Stimulated activated CD8-positive, alpha-beta memory T cell treated with anti-CD3 and anti-CD28 coated beads, Interleukin-12 subunit alpha, Interleukin-12 subunit beta, amount 100 ng/mL, for 24 hours (primary cell): ENCODE data around the gene HDAC4.

ENCODE experiments used
- DNase-seq: peaks from one replicate; pipeline ENCODE4 v3.0.0-alpha.2; 2020; ENCODE audit errors: extremely low read depth

Gene HDAC4

GRCh38 chr2:239222706-239223309 is 178.0 kb downstream of the HDAC4 start:
- no peak for DNase-seq

DNA sequence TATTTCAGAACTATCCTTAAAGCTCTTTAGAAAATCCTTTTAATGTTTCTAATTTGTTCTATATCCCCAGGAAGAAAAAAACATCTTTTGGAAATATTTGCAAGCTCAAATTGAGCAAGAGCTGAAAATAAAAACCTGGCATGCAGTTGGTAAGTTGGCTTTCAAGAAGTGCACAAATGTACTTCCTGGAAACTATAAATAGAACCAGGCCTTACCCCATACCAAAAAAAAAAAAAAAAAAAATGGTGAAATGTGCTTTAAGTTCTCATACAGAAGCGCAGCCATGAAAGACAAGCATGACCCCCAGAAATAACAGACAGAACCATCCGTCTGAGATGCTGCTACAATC is 178.5 kb downstream of the HDAC4 start:
- no peak for DNase-seq

GRCh38 chr2:239220981-239221396 is 179.8 kb downstream of the HDAC4 start:
- DNase-seq: no peak

GRCh38 chr2:239220341-239220740 is 180.5 kb downstream of the HDAC4 start:
- no peak for DNase-seq

- no peak for DNase-seq
These were observed 184.1 kb downstream of the HDAC4 start for GRCh38 chr2:239216614-239217273.

GRCh38 chr2:239215988-239216613 is 184.7 kb downstream of the HDAC4 start:
- DNase-seq: no peak

DNA sequence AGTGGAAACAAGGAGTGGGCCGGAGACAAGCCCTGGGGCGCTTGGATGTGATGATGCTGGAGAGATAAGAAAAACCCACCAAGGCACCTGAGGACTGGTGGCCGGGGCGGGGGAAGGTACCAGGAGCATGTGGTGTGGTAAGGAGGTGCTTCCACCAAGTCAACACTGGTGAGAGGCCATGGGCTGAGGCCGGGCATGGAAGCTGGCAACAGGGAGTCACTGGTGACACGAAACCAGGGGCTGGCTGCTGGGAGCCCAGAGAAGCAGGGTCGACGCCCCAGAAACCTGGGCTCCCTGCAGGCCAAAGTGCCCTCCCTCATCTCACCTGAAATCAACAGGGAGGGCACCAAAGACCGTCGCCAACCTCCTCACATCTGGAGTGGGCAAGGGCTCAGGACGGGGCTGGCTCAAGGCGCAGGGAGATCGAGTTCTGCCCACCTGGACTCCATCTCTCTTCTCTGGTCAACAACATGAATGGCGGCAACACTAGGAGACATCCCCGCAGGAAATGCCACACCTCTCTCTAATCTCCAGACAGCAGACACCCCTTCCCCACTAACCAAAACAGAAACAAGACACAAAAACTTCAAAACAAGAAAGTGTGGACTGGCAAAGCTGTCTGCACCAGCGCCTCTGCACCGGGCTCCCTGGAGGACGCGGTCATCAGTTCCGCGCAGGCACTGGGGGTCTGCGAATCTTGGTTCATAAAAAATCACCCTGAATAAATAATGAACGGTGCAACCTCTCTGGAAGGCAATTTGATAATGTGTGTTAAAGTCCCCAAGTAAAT is 185.5 kb downstream of the HDAC4 start:
- no peak for DNase-seq

DNA sequence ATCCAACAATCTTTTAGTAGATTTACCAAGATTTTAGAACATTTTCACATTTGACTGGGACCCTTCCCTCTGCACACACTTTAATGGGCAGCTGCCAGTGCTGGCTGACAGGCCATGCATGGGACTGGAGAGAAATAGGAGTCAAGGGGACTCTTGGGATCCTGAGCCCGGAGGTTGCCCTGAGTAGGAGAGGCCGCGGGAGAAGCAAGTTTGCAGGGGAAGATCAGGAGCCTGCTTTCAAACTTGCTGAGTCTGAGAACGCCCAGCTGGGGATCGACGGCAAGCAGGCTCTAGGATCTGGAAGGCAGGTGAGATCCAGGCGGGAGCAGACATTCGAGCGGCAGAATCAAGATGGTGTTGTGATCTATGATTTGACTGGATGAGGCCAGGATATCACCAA is 186.1 kb downstream of the HDAC4 start:
- no peak for DNase-seq

DNA sequence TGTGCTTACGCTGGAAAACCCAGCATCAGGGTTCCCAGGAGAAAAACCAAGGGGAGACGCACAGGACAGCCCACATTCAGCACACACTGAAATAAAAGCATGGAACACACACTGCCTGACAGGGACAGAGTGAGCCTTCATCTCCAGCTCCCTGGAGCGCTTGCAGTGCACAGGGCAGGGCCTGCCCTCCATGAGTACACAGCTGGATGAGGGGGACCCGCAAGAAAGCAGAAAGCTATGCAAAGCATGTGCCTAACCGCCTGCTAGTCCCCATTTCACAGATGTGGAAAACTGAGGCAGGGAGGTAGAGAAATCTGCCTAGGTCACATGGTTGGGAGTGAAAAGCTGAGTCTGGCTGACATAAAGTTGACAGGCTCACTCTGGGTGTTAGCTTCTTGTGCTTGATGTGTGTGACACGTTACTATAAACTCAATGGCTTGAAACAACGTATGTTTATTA is 187.1 kb downstream of the HDAC4 start:
- no peak for DNase-seq

GRCh38 chr2:239212929-239213642 is 187.7 kb downstream of the HDAC4 start:
- DNase-seq: no peak

GRCh38 chr2:239212121-239212928 is 188.5 kb downstream of the HDAC4 start:
- DNase-seq: no peak

DNA sequence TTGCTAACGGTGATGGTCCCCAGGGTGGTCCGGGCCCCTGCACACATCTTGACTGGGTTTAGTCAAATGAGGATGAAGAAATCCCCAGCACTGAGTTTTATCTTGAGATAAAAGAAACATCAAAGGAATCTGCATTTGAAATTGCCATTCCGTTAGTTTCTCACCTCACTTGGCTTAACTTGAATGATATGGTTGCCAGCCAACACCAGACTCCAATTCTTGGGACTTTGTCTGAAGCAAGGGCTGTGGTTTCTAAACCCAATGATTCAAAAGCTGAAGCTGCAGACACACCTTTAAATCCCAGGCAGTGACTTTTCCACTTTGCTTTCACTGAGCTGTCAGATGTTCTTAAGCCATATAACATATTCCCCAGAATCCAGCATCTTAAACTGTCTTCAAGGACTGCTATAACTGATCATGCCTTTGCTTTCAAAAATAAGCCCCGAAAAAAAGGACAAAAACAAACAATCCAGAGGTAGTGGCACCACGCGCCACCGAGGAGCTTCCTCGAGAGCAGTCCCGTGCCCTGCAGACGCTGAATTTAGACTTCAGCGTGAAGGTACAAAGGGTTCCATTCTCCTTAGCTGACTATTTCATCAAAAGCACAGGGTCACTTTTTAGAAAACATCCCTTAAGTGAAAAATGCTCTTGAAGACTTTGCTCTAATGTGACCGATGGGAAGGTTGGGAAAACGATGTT is 189.3 kb downstream of the HDAC4 start:
- no peak for DNase-seq

GRCh38 chr2:239209783-239210182 is 191.0 kb downstream of the HDAC4 start:
- DNase-seq: no peak

DNA sequence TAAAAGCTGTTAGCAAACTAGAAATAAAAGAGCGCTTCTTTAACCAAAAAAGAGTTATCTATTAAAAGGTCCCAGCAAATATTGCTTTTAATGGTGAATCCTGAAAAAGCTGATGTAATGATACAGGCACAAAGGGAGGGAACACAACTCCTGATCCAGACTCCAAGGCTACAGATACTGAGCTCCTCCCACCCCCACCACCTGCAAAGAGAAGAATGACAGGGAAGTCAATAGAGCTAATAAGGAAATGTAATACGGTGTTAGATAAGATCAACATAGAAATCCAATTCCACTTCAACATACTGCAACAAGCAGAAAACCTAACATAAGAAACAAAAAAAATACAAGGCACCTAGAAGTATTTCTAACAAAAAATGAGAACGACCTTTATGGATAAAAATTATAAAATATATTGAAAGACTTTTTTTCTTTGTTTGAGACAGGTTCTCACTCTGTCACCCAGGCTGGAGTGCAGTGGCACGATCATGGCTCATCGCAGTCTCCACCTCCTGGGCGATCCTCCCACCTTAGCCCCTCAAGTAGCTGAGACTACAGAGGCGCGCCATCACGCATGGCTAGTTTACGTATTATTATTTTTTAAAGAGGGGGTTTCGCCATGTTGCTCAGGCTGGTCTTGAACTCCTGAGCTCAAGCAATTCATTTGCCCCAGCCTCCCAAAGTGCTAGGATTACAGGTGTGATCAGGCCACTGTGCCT is 192.2 kb downstream of the HDAC4 start:
- DNase-seq: no peak

DNA sequence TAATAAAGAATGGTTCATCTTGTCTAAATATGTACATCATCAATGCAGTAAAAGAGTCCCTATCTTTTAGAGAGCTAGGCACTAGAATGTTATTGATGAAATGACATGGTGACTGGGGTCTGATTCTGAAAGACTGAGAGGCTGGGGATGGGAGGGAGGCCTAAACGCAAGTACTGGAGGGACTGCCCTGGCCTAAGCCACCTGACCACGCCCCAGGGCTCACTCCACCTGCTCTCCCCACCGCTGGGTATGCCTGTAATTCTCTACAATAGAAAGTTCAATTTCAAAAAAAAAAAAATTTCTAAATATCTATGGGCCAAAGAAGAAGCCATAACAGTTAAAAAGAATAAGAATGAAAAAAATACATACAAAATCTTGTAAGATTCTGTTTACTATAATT is 194.0 kb downstream of the HDAC4 start:
- no peak for DNase-seq

DNA sequence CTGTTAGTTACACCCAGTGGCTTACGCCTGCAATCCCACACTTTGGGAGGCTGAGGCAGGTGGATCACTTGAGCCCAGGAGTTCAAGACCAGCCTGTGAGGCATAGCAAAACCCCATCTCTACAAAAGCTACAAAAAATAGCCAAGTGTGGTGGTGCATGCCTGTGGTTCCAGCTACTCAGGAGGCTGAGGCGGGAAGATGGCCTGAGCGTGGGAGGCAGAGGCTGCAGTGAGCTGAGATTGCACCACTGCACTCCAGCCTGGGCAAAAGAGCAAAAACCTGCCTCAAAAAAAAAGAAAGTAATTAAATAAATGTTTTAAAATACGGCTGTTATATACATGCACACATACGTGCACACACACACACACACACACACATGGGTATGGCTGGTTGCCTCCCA is 194.8 kb downstream of the HDAC4 start:
- DNase-seq: no peak

DNA sequence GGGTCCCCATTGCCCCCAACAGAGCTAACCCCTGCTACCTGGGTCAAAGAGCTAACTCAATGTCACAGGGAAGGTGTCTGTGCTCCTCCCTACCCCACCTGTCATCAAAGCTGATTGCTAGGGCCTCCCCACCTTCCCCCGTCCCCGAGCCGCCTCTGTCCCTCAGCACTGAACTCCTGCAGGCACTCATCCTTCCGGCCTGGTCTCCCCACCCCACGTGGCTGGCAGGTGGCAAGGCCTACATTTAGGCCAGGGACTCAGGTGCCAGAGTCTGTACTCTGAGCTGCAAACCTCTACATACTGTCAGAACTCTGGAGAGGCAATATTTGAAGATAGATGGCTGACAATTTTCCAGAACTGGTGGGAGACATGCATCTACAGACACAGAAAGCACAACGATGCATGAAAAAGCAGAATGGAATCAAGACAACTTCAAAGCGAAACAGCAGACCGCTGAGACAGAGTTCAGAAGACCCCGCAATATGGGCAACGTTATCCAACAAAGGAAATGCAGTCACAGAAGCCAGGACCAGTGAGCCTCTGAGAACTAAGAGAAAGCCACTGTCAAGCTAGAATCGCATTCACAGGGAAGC is 195.8 kb downstream of the HDAC4 start:
- no peak for DNase-seq

- DNase-seq: no peak
These were observed 196.5 kb downstream of the HDAC4 start for GRCh38 chr2:239204136-239204875.
